H1 (cell line): ENCODE measurements around the gene OTUD6A. TPM values are rescaled to one million over a fixed set of nuclear protein-coding genes. Genes with fewer than 3 reads are reported as not detected.

Source experiments
- CTCF ChIA-PET: fragments of 300-600 bp; sonication (Branson Sonifier 250); formaldehyde crosslinking; loops from one replicate; lab custom pipeline; 2021; ENCODE audit not compliant: partially characterized antibody; lab: Charles Lee
- POLR2A ChIA-PET: fragments of 300-600 bp; sonication (Branson Sonifier 250); formaldehyde crosslinking; loops from one replicate; lab custom pipeline; 2021; ENCODE audit warnings: inconsistent platforms; ENCODE audit not compliant: partially characterized antibody; lab: Charles Lee
- DNase-seq, 2 experiments: peaks; one replicate each; pipeline versions ENCODE4 v3.0.0 to v3.0.0-alpha.2; 2010 to 2022; ENCODE audit warnings: low spot score in 2 of 2, low read depth in 1 of 2, mixed read lengths in 1 of 2
- FAIRE-seq: peaks from 2 replicates; lab custom pipeline; 2011; peaks lifted over from hg19 to GRCh38; lab: Jason Lieb, UNC
- H2AFZ ChIP-seq: 2 replicates; pipeline ENCODE4 v1.8.1; 2012; ENCODE audit warnings: low read length, inconsistent platforms
- H2AK5ac ChIP-seq: 2 replicates; pipeline ENCODE4 v1.6.1; 2013; ENCODE audit warnings: low read depth, low read length
- H2BK120ac ChIP-seq: replicated peaks from 2 replicates; pipeline ENCODE3; 2013; ENCODE audit warnings: low read depth, low read length, inconsistent platforms
- H2BK12ac ChIP-seq: 2 replicates; pipeline ENCODE4 v1.6.1; 2013; ENCODE audit warnings: low read depth, low read length
- H2BK15ac ChIP-seq: 2 replicates; pipeline ENCODE4 v1.6.1; 2013; ENCODE audit warnings: low read length
- H2BK20ac ChIP-seq: 2 replicates; pipeline ENCODE4 v1.6.1; 2013; ENCODE audit warnings: low read length
- H2BK5ac ChIP-seq: 2 replicates; pipeline ENCODE4 v1.6.1; 2013; ENCODE audit warnings: low read depth, low read length
- H3K14ac ChIP-seq: 2 replicates; pipeline ENCODE4 v1.6.1; 2013; ENCODE audit warnings: inconsistent platforms; ENCODE audit not compliant: insufficient read length
- H3K18ac ChIP-seq: 2 replicates; pipeline ENCODE4 v1.6.1; 2013; ENCODE audit warnings: low read length; ENCODE audit errors: extremely low read depth
- H3K23ac ChIP-seq: 2 replicates; pipeline ENCODE4 v1.6.1; 2013; ENCODE audit warnings: inconsistent platforms; ENCODE audit not compliant: insufficient read length
- H3K23me2 ChIP-seq: 2 replicates; pipeline ENCODE4 v1.6.1; 2013; ENCODE audit warnings: low read depth, low read length
- H3K27ac ChIP-seq: 2 replicates; pipeline ENCODE4 v1.6.1; 2011; ENCODE audit warnings: low read depth, low read length, inconsistent platforms
- H3K27me3 ChIP-seq, 4 experiments: replicated peaks in 1 of 4; 1 replicate in 1 of 4; 2 replicates in 3 of 4; pipeline versions ENCODE4 v1.6.1 to v1.8.1; 2011 to 2013; ENCODE audit warnings: low read length in 3 of 4, mild to moderate bottlenecking in 3 of 4, inconsistent platforms in 2 of 4, mixed read lengths in 2 of 4, moderate library complexity in 1 of 4; ENCODE audit not compliant: control insufficient read depth in 3 of 4, insufficient read depth in 3 of 4; ENCODE audit errors: extremely low read depth in 1 of 4
- H3K36me3 ChIP-seq, 4 experiments: 2 replicates each; pipeline versions ENCODE4 v1.6.1 to v1.8.1; 2011 to 2013; ENCODE audit warnings: mild to moderate bottlenecking in 4 of 4, low read length in 3 of 4, moderate library complexity in 2 of 4, control low read depth in 1 of 4, inconsistent platforms in 1 of 4; ENCODE audit not compliant: insufficient read depth in 4 of 4, control insufficient read depth in 2 of 4
- H3K4ac ChIP-seq: replicated peaks from 2 replicates; pipeline ENCODE3; 2013; ENCODE audit warnings: low read length, low read depth, mixed read lengths, inconsistent platforms; ENCODE audit not compliant: insufficient read length
- H3K4me1 ChIP-seq, 4 experiments: replicated peaks in 1 of 4; 1 replicate in 1 of 4; 2 replicates in 3 of 4; pipeline versions ENCODE4 v1.6.1 to v1.8.1; 2011 to 2013; ENCODE audit warnings: low read length in 3 of 4, inconsistent platforms in 2 of 4, mixed read lengths in 1 of 4; ENCODE audit not compliant: insufficient read depth in 4 of 4, control insufficient read depth in 3 of 4
- H3K4me2 ChIP-seq, 2 experiments: 2 replicates each; pipeline versions ENCODE4 v1.6.1 to v1.8.1; 2011 to 2013; ENCODE audit warnings: low read depth in 2 of 2, low read length in 2 of 2, control low read depth in 1 of 2, inconsistent platforms in 1 of 2, mild to moderate bottlenecking in 1 of 2; ENCODE audit not compliant: insufficient read depth in 1 of 2
- H3K4me3 ChIP-seq, 4 experiments: fragments of 200-600, 300-600 bp in 1 of 4; sonication (generic), shearing (Covaris generic), sonication (Bioruptor Twin) in 1 of 4; 2 replicates each; pipeline versions ENCODE4 v1.5.1 to v1.8.1; 2011 to 2016; ENCODE audit warnings: low read length in 4 of 4, low read depth in 3 of 4, control low read depth in 2 of 4, inconsistent platforms in 2 of 4, mild to moderate bottlenecking in 2 of 4, mixed read lengths in 1 of 4, moderate library complexity in 1 of 4; ENCODE audit not compliant: insufficient read depth in 2 of 4; ENCODE audit errors: extremely low read depth in 1 of 4
- H3K56ac ChIP-seq: replicated peaks from 2 replicates; pipeline ENCODE3; 2013; ENCODE audit warnings: low read depth, mild to moderate bottlenecking, mixed read lengths, low read length, inconsistent platforms; ENCODE audit not compliant: insufficient read length
- H3K79me1 ChIP-seq: 2 replicates; pipeline ENCODE4 v1.6.1; 2013; ENCODE audit warnings: low read depth, low read length, control low read depth
- H3K79me2 ChIP-seq, 2 experiments: 2 replicates each; pipeline versions ENCODE4 v1.6.1 to v1.8.1; 2012 to 2013; ENCODE audit warnings: low read length in 2 of 2, mild to moderate bottlenecking in 2 of 2, inconsistent platforms in 1 of 2; ENCODE audit not compliant: insufficient read depth in 2 of 2, control insufficient read depth in 1 of 2
- H3K9ac ChIP-seq, 4 experiments: replicated peaks in 1 of 4; 1 replicate in 1 of 4; 2 replicates in 3 of 4; pipeline versions ENCODE4 v1.6.1 to v1.8.1; 2011 to 2013; ENCODE audit warnings: low read depth in 3 of 4, low read length in 3 of 4, control low read depth in 2 of 4, mild to moderate bottlenecking in 2 of 4, moderate library complexity in 2 of 4, inconsistent platforms in 1 of 4; ENCODE audit errors: extremely low read depth in 1 of 4
- H3K9me3 ChIP-seq, 2 experiments: 2 replicates each; pipeline versions ENCODE4 v1.6.1 to v1.8.1; 2012 to 2013; ENCODE audit warnings: mild to moderate bottlenecking in 2 of 2, moderate library complexity in 2 of 2, control low read depth in 1 of 2, inconsistent platforms in 1 of 2, low read depth in 1 of 2, low read length in 1 of 2, mixed read lengths in 1 of 2; ENCODE audit not compliant: insufficient read depth in 2 of 2
- H4K20me1 ChIP-seq, 2 experiments: replicated peaks in 1 of 2; 2 replicates each; pipeline versions ENCODE3 to v1.8.1; 2011 to 2013; ENCODE audit warnings: inconsistent platforms in 2 of 2, low read length in 2 of 2, mild to moderate bottlenecking in 1 of 2; ENCODE audit not compliant: insufficient read depth in 2 of 2, control insufficient read depth in 1 of 2
- H4K5ac ChIP-seq: 2 replicates; pipeline ENCODE4 v1.6.1; 2013; ENCODE audit warnings: low read length, low read depth, mixed read lengths, inconsistent platforms; ENCODE audit not compliant: insufficient read length
- H4K8ac ChIP-seq: 2 replicates; pipeline ENCODE4 v1.8.0; 2013; ENCODE audit warnings: mild to moderate bottlenecking, moderate library complexity, low read length, inconsistent platforms; ENCODE audit not compliant: insufficient read depth; ENCODE audit errors: extremely low read depth
- H4K91ac ChIP-seq: replicated peaks from 2 replicates; pipeline ENCODE3; 2013; ENCODE audit warnings: low read length, mixed read lengths, inconsistent platforms; ENCODE audit not compliant: insufficient read length
- BRCA1 ChIP-seq: IDR thresholded peaks from 2 replicates; pipeline ENCODE4 v1.6.1; 2012; ENCODE audit warnings: low read depth, low read length, improper control_type of control experiment
- EP300 ChIP-seq, 2 experiments: IDR thresholded peaks; 1 replicate in 1 of 2; 2 replicates in 1 of 2; pipeline ENCODE4 v1.6.1; 2011 to 2012; ENCODE audit warnings: low read depth in 2 of 2, low read length in 2 of 2, mild to moderate bottlenecking in 2 of 2, borderline replicate concordance in 1 of 2, inconsistent platforms in 1 of 2, moderate library complexity in 1 of 2
- GTF2F1 ChIP-seq: IDR thresholded peaks from 2 replicates; pipeline ENCODE4 v1.6.1; 2012; ENCODE audit warnings: low read depth, low read length, improper control_type of control experiment, borderline replicate concordance
- JUN ChIP-seq: IDR thresholded peaks from 2 replicates; pipeline ENCODE4 v1.6.1; 2011; ENCODE audit warnings: low read depth, mild to moderate bottlenecking, improper control_type of control experiment, low read length
- KDM5A ChIP-seq: fragments of 200-600 bp; IDR thresholded peaks from 2 replicates; pipeline ENCODE4 v1.7.1; 2012; ENCODE audit warnings: mild to moderate bottlenecking, low read length, inconsistent platforms, mixed read lengths
- NANOG ChIP-seq: IDR thresholded peaks from 2 replicates; pipeline ENCODE4 v1.6.1; 2011; ENCODE audit warnings: low read length, low read depth, mild to moderate bottlenecking, inconsistent platforms; ENCODE audit not compliant: insufficient read depth, poor library complexity, severe bottlenecking
- NRF1 ChIP-seq: IDR thresholded peaks from 2 replicates; pipeline ENCODE4 v1.6.1; 2011; ENCODE audit warnings: mild to moderate bottlenecking, low read depth, low read length, improper control_type of control experiment
- RBBP5 ChIP-seq: IDR thresholded peaks from 2 replicates; pipeline ENCODE4 v1.7.1; 2012; ENCODE audit warnings: low read depth, mild to moderate bottlenecking, inconsistent platforms, low read length, moderate library complexity, borderline replicate concordance
- RNF2 ChIP-seq: fragments of 200-900, 300-1000 bp; sonication (generic); IDR thresholded peaks from 2 replicates; pipeline ENCODE4 v1.7.1; 2016; ENCODE audit warnings: borderline replicate concordance, low read depth, mild to moderate bottlenecking, antibody characterized with exemption, low read length; ENCODE audit not compliant: poor library complexity, severe bottlenecking; ENCODE audit errors: missing control alignments
- SP1 ChIP-seq: IDR thresholded peaks from 2 replicates; pipeline ENCODE4 v1.6.1; 2011; ENCODE audit warnings: low read depth, low read length
- TCF12 ChIP-seq: IDR thresholded peaks from 2 replicates; pipeline ENCODE4 v1.6.1; 2011; ENCODE audit warnings: low read depth, mild to moderate bottlenecking, low read length
- YY1 ChIP-seq: IDR thresholded peaks from 2 replicates; pipeline ENCODE4 v1.6.1; 2011; ENCODE audit warnings: low read depth, mild to moderate bottlenecking, low read length
- polyA plus RNA-seq, 7 experiments: library from polyadenylated mRNA; depleted of rRNA in 3 of 7; stranded (reverse) in 5 of 7; unstranded in 2 of 7; fragments of >200 nt in 5 of 7; fragments of 200-250 nt in 2 of 7; gene quantifications; 1 replicate in 5 of 7; 2 replicates in 1 of 7; 4 replicates in 1 of 7; pipeline versions ENCODE4 v1.2.1 to v1.2.3, GENCODE V29; 2011 to 2013; ENCODE audit warnings: missing spikeins in 2 of 7, mixed read lengths in 2 of 7
- total RNA-seq: library from RNA; stranded (reverse); fragmentation: NEBNext Ultra II Directional; extraction: Animal tissue kit (Norgen Biotek cat#: 25700); gene quantifications from 2 replicates; pipeline ENCODE4 v1.2.1, GENCODE V29; 2021
- TF ChIP-seq, protein P1 (sequence below), 3 experiments: IDR thresholded peaks; 1 replicate in 2 of 3; 2 replicates in 1 of 3; pipeline versions ENCODE4 v1.5.1 to v1.6.1; 2011; ENCODE audit warnings: low read length in 3 of 3, mild to moderate bottlenecking in 3 of 3, inconsistent platforms in 2 of 3, low read depth in 1 of 3, moderate library complexity in 1 of 3; ENCODE audit not compliant: insufficient read depth in 1 of 3; ENCODE audit errors: control extremely low read depth in 1 of 3

The OTUD6A gene
- total and polyA plus RNA-seq, 2 of the 8 experiments (the other 6 are each of a cell fraction or from before 2014, with no cell fraction given) = 0.09 to 0.17 TPM

DNA sequence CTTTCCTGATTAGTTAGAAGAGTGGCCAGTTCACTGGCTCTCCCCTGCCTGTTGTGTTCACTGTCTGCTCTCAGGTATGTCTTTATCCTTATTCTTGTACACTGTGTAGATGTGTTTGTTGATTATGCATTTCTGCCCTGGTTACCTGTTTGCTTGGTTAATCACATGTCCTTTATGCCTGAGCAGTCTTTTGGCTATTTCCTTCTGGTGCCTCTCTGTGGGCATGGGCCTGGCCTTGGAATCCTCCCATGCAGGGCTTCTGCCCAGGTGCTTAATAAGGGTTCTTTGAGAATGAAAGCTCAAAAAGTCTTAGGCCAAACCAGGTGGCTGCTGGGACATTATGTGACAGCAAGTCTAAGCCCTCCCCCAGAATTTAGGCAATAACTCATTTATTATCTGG, 26.5 kb downstream of the OTUD6A start:
- H3K23ac ChIP-seq = no peak overlapping the region
- no peak for FAIRE-seq
- no peak overlapping the region for H2BK20ac ChIP-seq
- no peak overlapping the region for H3K9ac ChIP-seq
- no peaks in the 10 kb centered on the region for H3K9me3 ChIP-seq
- POLR2A ChIA-PET = no interaction called here
- H3K14ac ChIP-seq = no peak overlapping the region
- H4K20me1 ChIP-seq = no peaks in the 10 kb centered on the region
- no peak overlapping the region for H2BK120ac ChIP-seq
- no peak overlapping the region for H3K56ac ChIP-seq
- no peak overlapping the region for H2BK15ac ChIP-seq
- H3K18ac ChIP-seq = no peak overlapping the region
- H2AFZ ChIP-seq = no peak overlapping the region
- no peak overlapping the region for H2AK5ac ChIP-seq
- no peaks in the 10 kb centered on the region for H3K79me1 ChIP-seq
- H4K91ac ChIP-seq = no peak overlapping the region
- H3K27ac ChIP-seq = no peak overlapping the region
- no peak overlapping the region for H2BK12ac ChIP-seq
- no peak for DNase-seq
- no peaks in the 10 kb centered on the region for H3K23me2 ChIP-seq
- H3K4ac ChIP-seq = no peak overlapping the region
- H4K8ac ChIP-seq = no peak overlapping the region
- no peaks in the 10 kb centered on the region for H3K79me2 ChIP-seq
- CTCF ChIA-PET = interaction anchor here (0.7 to 1.4 kb wide), 3 partner anchors 14 to 55 kb away, joined by 3 to 5 read pairs (median 3); no protein-coding TSS in a partner anchor
- no peak overlapping the region for H3K4me3 ChIP-seq
- no peak overlapping the region for H3K4me2 ChIP-seq
- no peak overlapping the region for H2BK5ac ChIP-seq
- no peaks in the 10 kb centered on the region for H3K36me3 ChIP-seq
- no peaks in the 10 kb centered on the region for H3K27me3 ChIP-seq
- no peak overlapping the region for H4K5ac ChIP-seq
- H3K4me1 ChIP-seq = no peaks in the 10 kb centered on the region
- TF ChIP-seq TCF12 (no peak), BRCA1 (no peak), NANOG (no peak), GTF2F1 (no peak), SP1 (no peak), JUN (no peak), RNF2 (no peak), RBBP5 (no peak), EP300 (IDR thresholded peaks at IDR 0.05; ENCODE audit: borderline replicate concordance in 1 of 2, low read depth in 2 of 2, low read length in 2 of 2) (no peak), NRF1 (no peak), YY1 (no peak), KDM5A (no peak)
- TF ChIP-seq, protein P1, sequence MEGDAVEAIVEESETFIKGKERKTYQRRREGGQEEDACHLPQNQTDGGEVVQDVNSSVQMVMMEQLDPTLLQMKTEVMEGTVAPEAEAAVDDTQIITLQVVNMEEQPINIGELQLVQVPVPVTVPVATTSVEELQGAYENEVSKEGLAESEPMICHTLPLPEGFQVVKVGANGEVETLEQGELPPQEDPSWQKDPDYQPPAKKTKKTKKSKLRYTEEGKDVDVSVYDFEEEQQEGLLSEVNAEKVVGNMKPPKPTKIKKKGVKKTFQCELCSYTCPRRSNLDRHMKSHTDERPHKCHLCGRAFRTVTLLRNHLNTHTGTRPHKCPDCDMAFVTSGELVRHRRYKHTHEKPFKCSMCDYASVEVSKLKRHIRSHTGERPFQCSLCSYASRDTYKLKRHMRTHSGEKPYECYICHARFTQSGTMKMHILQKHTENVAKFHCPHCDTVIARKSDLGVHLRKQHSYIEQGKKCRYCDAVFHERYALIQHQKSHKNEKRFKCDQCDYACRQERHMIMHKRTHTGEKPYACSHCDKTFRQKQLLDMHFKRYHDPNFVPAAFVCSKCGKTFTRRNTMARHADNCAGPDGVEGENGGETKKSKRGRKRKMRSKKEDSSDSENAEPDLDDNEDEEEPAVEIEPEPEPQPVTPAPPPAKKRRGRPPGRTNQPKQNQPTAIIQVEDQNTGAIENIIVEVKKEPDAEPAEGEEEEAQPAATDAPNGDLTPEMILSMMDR (IDR thresholded peaks at IDR 0.05; ENCODE audit: control extremely low read depth in 1 of 3, insufficient read depth in 1 of 3, low read depth in 1 of 3, low read length in 3 of 3) = no peak
